Measurements from ENCODE around the gene PPP6R3. TPM values are rescaled to one million over a fixed set of nuclear protein-coding genes. Genes with fewer than 3 reads are reported as not detected.

PPP6R3 gene
- total and polyA plus RNA-seq, 2 donors (not counting 3 experiments of a cell fraction or from before 2014, with no cell fraction given) = 31.7 to 98.8 TPM

GRCh38 chr11:68651985-68652682 lies 191.6 kb downstream of the PPP6R3 start:
- Histone ChIP-seq H3K36me3 (ENCODE audit: control insufficient read depth in 2 of 2, extremely low read depth in 1 of 2, insufficient read depth in 2 of 2, low read length in 2 of 2) (no peaks in the 10 kb centered on the region), H4K20me1 (replicated peaks; ENCODE audit: control insufficient read depth, extremely low read depth, insufficient read depth, low read length) (no peaks in the 10 kb centered on the region), H2AFZ (ENCODE audit: low read depth, low read length) (no peak overlapping the region), H3K9me1 (replicated peaks; ENCODE audit: control insufficient read depth, extremely low read depth, insufficient read depth, low read length) (no peaks in the 10 kb centered on the region), H3K79me2 (ENCODE audit: control insufficient read depth, insufficient read depth, low read length) (no peaks in the 10 kb centered on the region), H3K27ac (ENCODE audit: insufficient read depth, low read depth, low read length) (no peak overlapping the region), H3K4me2 (ENCODE audit: insufficient read depth, low read length) (no peak overlapping the region), H3K9me3 (replicated peaks; ENCODE audit: control insufficient read depth, insufficient read depth, low read length) (no peaks in the 10 kb centered on the region), H3K9ac (replicated peaks; ENCODE audit: extremely low read depth, insufficient read depth, low read length) (no peak overlapping the region), H3K4me1 (ENCODE audit: control insufficient read depth, extremely low read depth, insufficient read depth, low read length) (no peaks in the 10 kb centered on the region), H3K27me3 (ENCODE audit: control insufficient read depth in 2 of 2, insufficient read depth in 2 of 2, low read length in 2 of 2) (peaks cover 6 to 11% of the 10 kb centered on the region in 2 experiments), H3K4me3 (replicated peaks in 1 of 3; ENCODE audit: insufficient read depth in 1 of 3, low read depth in 1 of 3, low read length in 3 of 3) (no peak overlapping the region)
- TF ChIP-seq MAX (IDR thresholded peaks at IDR 0.05; ENCODE audit: insufficient read depth, insufficient read length) (no peak), JUN (IDR thresholded peaks at IDR 0.05; ENCODE audit: borderline replicate concordance, insufficient read depth, insufficient read length, low read depth) (no peak), EZH2 (IDR thresholded peaks at IDR 0.05; ENCODE audit: borderline replicate concordance, low read depth, low read length, severe bottlenecking) (no peak), POLR2AphosphoS5 (IDR thresholded peaks at IDR 0.05; ENCODE audit: insufficient read depth, low read depth, low read length) (no peak), FOS (IDR thresholded peaks at IDR 0.05; ENCODE audit: borderline replicate concordance, insufficient read depth, low read length) (no peak), POLR2A (IDR thresholded peaks at IDR 0.05; ENCODE audit: low read depth, low read length) (no peak)
- ChIA-PET POLR2A (no interaction called here), CTCF (no interaction called here)
- dilution Hi-C loops (cut with MboI; ENCODE audit: extremely low pct_ligation_motif_present, low sequenced_read_pairs) (no loop called here), intact Hi-C loops (cut with micrococcal nuclease) (loop anchor here (5.0 kb wide), 1 partner anchor 35 kb away; no protein-coding TSS in a partner anchor)
- FAIRE-seq (no peak), DNase-seq (ENCODE audit: low read depth, low spot score) (no peak)
- no TSS peak for BruUV-seq (replicated peaks)

- H3K27ac ChIP-seq (ENCODE audit: insufficient read depth, low read depth, low read length) = no peak overlapping the region
- POLR2A ChIA-PET = no interaction called here
- H3K36me3 ChIP-seq (ENCODE audit: control insufficient read depth in 2 of 2, extremely low read depth in 1 of 2, insufficient read depth in 2 of 2, low read length in 2 of 2) = no peaks in the 10 kb centered on the region
Measured at GRCh38 chr11:68652683-68653156, 192.2 kb downstream of the PPP6R3 start.

More at GRCh38 chr11:68652683-68653156, 192.2 kb downstream of the PPP6R3 start:
- Histone ChIP-seq H3K9me3 (replicated peaks; ENCODE audit: control insufficient read depth, insufficient read depth, low read length) (no peaks in the 10 kb centered on the region), H3K4me3 (replicated peaks in 1 of 3; ENCODE audit: insufficient read depth in 1 of 3, low read depth in 1 of 3, low read length in 3 of 3) (no peak overlapping the region), H3K4me2 (ENCODE audit: insufficient read depth, low read length) (no peak overlapping the region), H3K9ac (replicated peaks; ENCODE audit: extremely low read depth, insufficient read depth, low read length) (no peak overlapping the region), H3K27me3 (ENCODE audit: control insufficient read depth in 2 of 2, insufficient read depth in 2 of 2, low read length in 2 of 2) (peaks cover 3 to 7% of the 10 kb centered on the region in 2 experiments), H2AFZ (ENCODE audit: low read depth, low read length) (no peak overlapping the region), H3K4me1 (ENCODE audit: control insufficient read depth, extremely low read depth, insufficient read depth, low read length) (no peaks in the 10 kb centered on the region), H3K9me1 (replicated peaks; ENCODE audit: control insufficient read depth, extremely low read depth, insufficient read depth, low read length) (no peaks in the 10 kb centered on the region), H4K20me1 (replicated peaks; ENCODE audit: control insufficient read depth, extremely low read depth, insufficient read depth, low read length) (no peaks in the 10 kb centered on the region), H3K79me2 (ENCODE audit: control insufficient read depth, insufficient read depth, low read length) (no peaks in the 10 kb centered on the region)
- FAIRE-seq (no peak), DNase-seq (ENCODE audit: low read depth, low spot score) (no peak)
- no TSS peak for BruUV-seq (replicated peaks)
- intact Hi-C loops (cut with micrococcal nuclease) = loop anchor here (5.0 kb wide), 1 partner anchor 35 kb away; no protein-coding TSS in a partner anchor
- no peak for TF ChIP-seq MYC (IDR thresholded peaks at IDR 0.05; ENCODE audit: low read depth, low read length)
- CTCF ChIA-PET = no interaction called here
- dilution Hi-C loops (cut with MboI; ENCODE audit: extremely low pct_ligation_motif_present, low sequenced_read_pairs) = no loop called here

Measured in endothelial cell of umbilical vein (primary cell).